ENCODE results near the gene BCAS1. TPM values are rescaled to one million over a fixed set of nuclear protein-coding genes. Genes with fewer than 3 reads are reported as not detected.

BCAS1 gene
- total RNA-seq, 5 donors from 2014 or later (not counting 1 experiment from before 2014, with no cell fraction given), result 0.26 to 0.76 (median 0.51) TPM; not detected in 1

- ChIA-PET CTCF (interaction anchor here in 1 of 2 donors (1.0 kb wide), 1 partner anchor 11 kb away, joined by 3 read pairs; no protein-coding TSS in a partner anchor), POLR2A (no interaction called here)
- Histone ChIP-seq H3K4me3 (ENCODE audit: control insufficient read depth in 1 of 2, extremely low read depth in 1 of 2, low read length in 1 of 2) (no peak overlapping the region), H3K27me3 (replicated peaks in 1 of 2; ENCODE audit: control insufficient read depth in 2 of 2, extremely low read depth in 1 of 2, insufficient read depth in 2 of 2, low read length in 1 of 2) (no peaks in the 10 kb centered on the region), H3K9me3 (no peaks in the 10 kb centered on the region), H3K27ac (ENCODE audit: low read length) (no peak overlapping the region), H3K36me3 (ENCODE audit: control insufficient read depth in 2 of 2, extremely low read depth in 1 of 2, insufficient read depth in 1 of 2, low read length in 1 of 2) (no peaks in the 10 kb centered on the region), H3K4me1 (ENCODE audit: control insufficient read depth in 1 of 2, extremely low read depth in 1 of 2, insufficient read depth in 2 of 2, low read length in 2 of 2) (peaks cover 0 to 14% of the 10 kb centered on the region in 2 experiments)
- peaks cover 0 to 5% of the 10 kb centered on the region in 2 donors for H3K27me3 Mint-ChIP-seq
- no peak overlapping the region for H3K27ac Mint-ChIP-seq
- 87% methylated on average over 3 of the region's 8 CpGs for WGBS (ENCODE audit: insufficient coverage)
- ATAC-seq (replicated peaks in 1 of 4) (no peak), DNase-seq (peak in 1 of 35 experiments; percentile 4)
- no peaks in the 10 kb centered on the region for H3K36me3 Mint-ChIP-seq
- no peaks in the 10 kb centered on the region for H3K9me3 Mint-ChIP-seq
- no peak overlapping the region for H3K4me3 Mint-ChIP-seq
- peaks cover 6 to 11% (median 9%) of the 10 kb centered on the region in 3 donors for H3K4me1 Mint-ChIP-seq
Observed at GRCh38 chr20:54067606-54068174, 2.7 kb downstream of the BCAS1 start.

GRCh38 chr20:54065601-54066038, 4.8 kb downstream of the BCAS1 start:
- Histone ChIP-seq H3K4me3 (ENCODE audit: control insufficient read depth in 1 of 2, extremely low read depth in 1 of 2, low read length in 1 of 2) (no peak overlapping the region), H3K36me3 (ENCODE audit: control insufficient read depth in 2 of 2, extremely low read depth in 1 of 2, insufficient read depth in 1 of 2, low read length in 1 of 2) (no peaks in the 10 kb centered on the region), H3K27ac (ENCODE audit: low read length) (no peak overlapping the region), H3K4me1 (ENCODE audit: control insufficient read depth in 1 of 2, extremely low read depth in 1 of 2, insufficient read depth in 2 of 2, low read length in 2 of 2) (peaks cover 0 to 14% of the 10 kb centered on the region in 2 experiments), H3K27me3 (replicated peaks in 1 of 2; ENCODE audit: control insufficient read depth in 2 of 2, extremely low read depth in 1 of 2, insufficient read depth in 2 of 2, low read length in 1 of 2) (no peaks in the 10 kb centered on the region), H3K9me3 (no peaks in the 10 kb centered on the region)
- Mint-ChIP-seq H3K27me3 (peaks cover 0 to 5% of the 10 kb centered on the region in 2 donors), H3K36me3 (no peaks in the 10 kb centered on the region), H3K9me3 (no peaks in the 10 kb centered on the region), H3K4me3 (no peak overlapping the region), H3K27ac (no peak overlapping the region), H3K4me1 (peaks cover 6 to 11% (median 9%) of the 10 kb centered on the region in 3 donors)
- POLR2A ChIA-PET, result no interaction called here
- DNase-seq, result no peak
- WGBS (ENCODE audit: insufficient coverage), result 83% methylated on average over 5 of the region's 7 CpGs
- ATAC-seq (replicated peaks in 1 of 4), result no peak
- CTCF ChIA-PET, result no interaction called here

- Mint-ChIP-seq H3K4me1 (peaks cover 6 to 11% (median 9%) of the 10 kb centered on the region in 3 donors), H3K27me3 (peaks cover 0 to 5% of the 10 kb centered on the region in 2 donors), H3K9me3 (no peaks in the 10 kb centered on the region), H3K4me3 (no peak overlapping the region), H3K27ac (no peak overlapping the region), H3K36me3 (no peaks in the 10 kb centered on the region)
- Histone ChIP-seq H3K27ac (ENCODE audit: low read length) (no peak overlapping the region), H3K4me3 (ENCODE audit: control insufficient read depth in 1 of 2, extremely low read depth in 1 of 2, low read length in 1 of 2) (no peak overlapping the region), H3K9me3 (no peaks in the 10 kb centered on the region), H3K27me3 (replicated peaks in 1 of 2; ENCODE audit: control insufficient read depth in 2 of 2, extremely low read depth in 1 of 2, insufficient read depth in 2 of 2, low read length in 1 of 2) (no peaks in the 10 kb centered on the region), H3K4me1 (ENCODE audit: control insufficient read depth in 1 of 2, extremely low read depth in 1 of 2, insufficient read depth in 2 of 2, low read length in 2 of 2) (peaks cover 0 to 14% of the 10 kb centered on the region in 2 experiments), H3K36me3 (ENCODE audit: control insufficient read depth in 2 of 2, extremely low read depth in 1 of 2, insufficient read depth in 1 of 2, low read length in 1 of 2) (no peaks in the 10 kb centered on the region)
- ChIA-PET CTCF (no interaction called here), POLR2A (no interaction called here)
- DNase-seq, result no peak
- no peak for ATAC-seq (replicated peaks in 1 of 4)
- WGBS (ENCODE audit: insufficient coverage), result no CpG with 5 or more reads among the region's 7 CpGs
Observed at GRCh38 chr20:54064939-54065338, 5.5 kb downstream of the BCAS1 start.

DNA sequence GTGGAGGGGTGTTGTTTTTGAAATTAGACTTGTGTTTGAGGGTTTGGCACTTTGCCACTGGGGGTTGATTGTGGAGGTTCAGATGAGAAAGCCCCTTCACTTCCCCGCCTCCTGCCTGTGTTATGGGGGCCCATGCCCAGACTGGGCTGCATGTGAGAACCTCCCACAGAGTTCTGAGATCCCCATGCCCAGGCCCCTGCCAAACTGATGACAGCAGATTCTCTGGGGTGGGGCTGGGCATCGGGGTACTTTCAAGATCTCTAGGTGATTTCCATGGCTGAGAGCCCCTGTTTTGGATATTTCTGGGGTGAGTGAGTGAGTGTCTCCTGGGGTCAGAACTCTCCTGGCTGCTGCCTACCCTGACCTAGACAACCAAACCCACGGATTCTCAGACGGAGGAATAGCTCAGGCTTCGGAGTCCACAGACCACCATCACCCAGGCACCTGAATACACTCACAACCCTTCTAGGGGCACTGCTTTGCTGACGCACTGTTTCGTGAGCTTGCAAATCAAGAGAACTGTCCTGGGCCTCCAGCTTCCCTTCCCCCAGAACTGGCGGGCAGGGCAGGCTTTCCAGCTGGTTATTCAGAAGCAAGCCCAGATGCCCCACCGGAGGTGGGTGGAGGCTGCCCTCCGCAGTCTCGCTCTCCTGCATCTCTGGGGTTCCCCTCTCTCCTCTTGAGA, 6.3 kb downstream of the BCAS1 start:
- Histone ChIP-seq H3K27me3 (replicated peaks in 1 of 2; ENCODE audit: control insufficient read depth in 2 of 2, extremely low read depth in 1 of 2, insufficient read depth in 2 of 2, low read length in 1 of 2) (no peaks in the 10 kb centered on the region), H3K9me3 (no peaks in the 10 kb centered on the region), H3K27ac (ENCODE audit: low read length) (peak overlapping the region; percentile 20), H3K4me3 (ENCODE audit: control insufficient read depth in 1 of 2, extremely low read depth in 1 of 2, low read length in 1 of 2) (no peak overlapping the region), H3K36me3 (ENCODE audit: control insufficient read depth in 2 of 2, extremely low read depth in 1 of 2, insufficient read depth in 1 of 2, low read length in 1 of 2) (no peaks in the 10 kb centered on the region), H3K4me1 (ENCODE audit: control insufficient read depth in 1 of 2, extremely low read depth in 1 of 2, insufficient read depth in 2 of 2, low read length in 2 of 2) (peaks cover 0 to 14% of the 10 kb centered on the region in 2 experiments)
- peak; percentile 44 to 93 (median 66) for ATAC-seq (replicated peaks in 1 of 4)
- Mint-ChIP-seq H3K4me3 (peak overlapping the region in 2 of 3 donors; percentile 32), H3K27ac (peak overlapping the region in 1 of 2 donors; percentile 54), H3K4me1 (peaks cover 6 to 11% (median 9%) of the 10 kb centered on the region in 3 donors), H3K9me3 (no peaks in the 10 kb centered on the region), H3K27me3 (peaks cover 0 to 5% of the 10 kb centered on the region in 2 donors), H3K36me3 (no peaks in the 10 kb centered on the region)
- POLR2A ChIA-PET, result no interaction called here
- peak in 24 of 35 experiments; percentile 12 to 79 (median 60) for DNase-seq
- WGBS (ENCODE audit: insufficient coverage), result 29% methylated on average over 6 of the region's 11 CpGs
- CTCF ChIA-PET, result interaction anchor here (0.7 to 1.4 kb wide), 3 partner anchors 14 to 29 kb away, joined by 3 to 4 read pairs (median 3); no protein-coding TSS in a partner anchor

- no peaks in the 10 kb centered on the region for H3K27me3 ChIP-seq (replicated peaks in 1 of 2; ENCODE audit: control insufficient read depth in 2 of 2, extremely low read depth in 1 of 2, insufficient read depth in 2 of 2, low read length in 1 of 2)
- H3K9me3 ChIP-seq, result no peaks in the 10 kb centered on the region
- no peaks in the 10 kb centered on the region for H3K9me3 Mint-ChIP-seq
- no peaks in the 10 kb centered on the region for H3K36me3 ChIP-seq (ENCODE audit: control insufficient read depth in 2 of 2, extremely low read depth in 1 of 2, insufficient read depth in 1 of 2, low read length in 1 of 2)
- H3K36me3 Mint-ChIP-seq, result no peaks in the 10 kb centered on the region
- H3K27me3 Mint-ChIP-seq, result peaks cover 0 to 5% of the 10 kb centered on the region in 2 donors
- CTCF ChIA-PET, result interaction anchor here in 1 of 2 donors (0.7 to 1.4 kb wide), 2 partner anchors 14 to 28 kb away, joined by 3 to 4 read pairs; no protein-coding TSS in a partner anchor
- no peak for DNase-seq
- H3K27ac Mint-ChIP-seq, result peak overlapping the region in 1 of 2 donors; percentile 54
- POLR2A ChIA-PET, result interaction anchor here in 1 of 2 donors (0.5 kb wide), 1 partner anchor 433 kb away, joined by 8 read pairs; no protein-coding TSS in a partner anchor
- no peak for ATAC-seq (replicated peaks in 1 of 4)
- peaks cover 0 to 14% of the 10 kb centered on the region in 2 experiments for H3K4me1 ChIP-seq (ENCODE audit: control insufficient read depth in 1 of 2, extremely low read depth in 1 of 2, insufficient read depth in 2 of 2, low read length in 2 of 2)
- H3K4me3 ChIP-seq (ENCODE audit: control insufficient read depth in 1 of 2, extremely low read depth in 1 of 2, low read length in 1 of 2), result no peak overlapping the region
- WGBS (ENCODE audit: insufficient coverage), result no CpG with 5 or more reads among the region's 3 CpGs
- H3K4me3 Mint-ChIP-seq, result peak overlapping the region in 2 of 3 donors; percentile 32
- H3K27ac ChIP-seq (ENCODE audit: low read length), result peak overlapping the region; percentile 28
- peaks cover 6 to 11% (median 9%) of the 10 kb centered on the region in 3 donors for H3K4me1 Mint-ChIP-seq
Observed at GRCh38 chr20:54063580-54063979, 6.8 kb downstream of the BCAS1 start.

DNA sequence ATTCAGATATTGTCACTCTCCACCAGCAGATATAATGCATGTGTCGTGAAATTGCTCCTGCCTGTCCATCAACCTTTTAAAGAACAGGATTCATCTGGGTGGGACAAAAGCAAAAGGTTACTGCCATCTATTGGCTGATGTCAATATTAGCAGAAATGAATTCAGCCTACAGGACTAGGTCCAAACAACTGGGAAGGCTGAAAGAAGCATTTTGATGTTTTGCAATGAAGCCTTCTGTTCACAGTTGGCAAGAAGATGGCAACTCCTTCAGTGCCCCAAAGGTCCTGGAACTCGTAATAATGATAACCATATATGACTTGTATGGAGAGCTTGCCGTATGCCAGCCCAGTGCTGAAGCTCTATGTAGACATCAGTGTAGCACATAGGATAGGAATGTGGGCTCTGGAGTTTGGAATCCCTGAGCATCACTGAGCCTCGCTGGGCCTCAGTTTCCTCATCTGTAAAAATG, 7.5 kb downstream of the BCAS1 start:
- Mint-ChIP-seq H3K27ac (no peak overlapping the region), H3K4me3 (no peak overlapping the region), H3K4me1 (peaks cover 6 to 11% (median 9%) of the 10 kb centered on the region in 3 donors), H3K9me3 (no peaks in the 10 kb centered on the region), H3K36me3 (no peaks in the 10 kb centered on the region), H3K27me3 (peaks cover 0 to 5% of the 10 kb centered on the region in 2 donors)
- Histone ChIP-seq H3K27me3 (replicated peaks in 1 of 2; ENCODE audit: control insufficient read depth in 2 of 2, extremely low read depth in 1 of 2, insufficient read depth in 2 of 2, low read length in 1 of 2) (no peaks in the 10 kb centered on the region), H3K4me1 (ENCODE audit: control insufficient read depth in 1 of 2, extremely low read depth in 1 of 2, insufficient read depth in 2 of 2, low read length in 2 of 2) (peaks cover 0 to 14% of the 10 kb centered on the region in 2 experiments), H3K27ac (ENCODE audit: low read length) (no peak overlapping the region), H3K36me3 (ENCODE audit: control insufficient read depth in 2 of 2, extremely low read depth in 1 of 2, insufficient read depth in 1 of 2, low read length in 1 of 2) (no peaks in the 10 kb centered on the region), H3K4me3 (ENCODE audit: control insufficient read depth in 1 of 2, extremely low read depth in 1 of 2, low read length in 1 of 2) (no peak overlapping the region), H3K9me3 (no peaks in the 10 kb centered on the region)
- CTCF ChIA-PET, result interaction anchor here (0.7 to 1.4 kb wide), 6 partner anchors 9 to 906 kb away, joined by 3 to 5 read pairs (median 4); no protein-coding TSS in a partner anchor
- DNase-seq (peak in 2 of 35 experiments; percentile 2 to 51), ATAC-seq (replicated peaks in 1 of 4) (peak in 2 of 4 experiments; percentile 37 to 42)
- 86% methylated on average over 2 of the region's 4 CpGs for WGBS (ENCODE audit: insufficient coverage)
- POLR2A ChIA-PET, result no interaction called here

Measured in T-cell (primary cell).